SH-SY5Y (cell line): ENCODE results near the gene SCN5A.

Experiments used
- GATA2 ChIP-seq: IDR thresholded peaks from 2 replicates; pipeline ENCODE4 v1.6.1; 2011; ENCODE audit warnings: mild to moderate bottlenecking, low read depth, low read length
- GATA3 ChIP-seq: IDR thresholded peaks from 2 replicates; pipeline ENCODE4 v1.6.1; 2011; ENCODE audit warnings: low read depth, mild to moderate bottlenecking, low read length, moderate library complexity

DNA sequence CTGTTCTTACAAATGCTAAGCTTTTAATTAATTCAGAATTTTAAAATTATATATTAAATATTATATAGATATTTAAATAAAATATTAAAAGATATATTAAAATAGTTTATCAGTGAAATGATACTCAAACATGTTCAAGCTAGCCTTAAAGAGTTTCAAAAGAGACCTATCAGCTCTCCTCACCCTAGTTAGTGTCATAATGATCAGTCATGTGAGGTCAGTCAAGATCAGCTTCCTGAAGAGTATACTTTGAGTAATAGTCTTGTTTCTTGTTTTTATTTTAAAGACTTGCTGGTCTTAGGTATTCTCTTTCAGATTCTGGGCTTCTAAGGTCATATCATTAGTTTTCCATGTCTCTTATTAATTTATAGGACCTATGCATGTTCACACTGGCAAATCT is 138.9 kb downstream of the SCN5A start:
- TF ChIP-seq GATA2 (no peak), GATA3 (no peak)
